Osteoblast (primary cell): ENCODE data around the gene IVNS1ABP. TPM values are rescaled to one million over a fixed set of nuclear protein-coding genes. Genes with fewer than 3 reads are reported as not detected.
A peak's percentile ranks its signal among the peaks of the same experiment; 100 is the strongest.

Experiments
- DNase-seq: peaks from one replicate; pipeline ENCODE4 v3.0.0; 2011; ENCODE audit warnings: low spot score, mixed read lengths; ENCODE audit not compliant: insufficient read length; ENCODE audit errors: missing footprints
- H2AFZ ChIP-seq: 2 replicates; pipeline ENCODE4 v1.6.0; 2011; ENCODE audit warnings: mild to moderate bottlenecking, low read length
- H3K27ac ChIP-seq: 2 replicates; pipeline ENCODE4 v1.5.1; 2011; ENCODE audit warnings: mild to moderate bottlenecking, low read depth, low read length, moderate library complexity
- H3K27me3 ChIP-seq: 2 replicates; pipeline ENCODE4 v1.6.0; 2012; ENCODE audit warnings: mild to moderate bottlenecking, control low read depth, inconsistent platforms, low read length, moderate library complexity; ENCODE audit not compliant: insufficient read depth
- H3K36me3 ChIP-seq: 2 replicates; pipeline ENCODE4 v1.5.1; 2011; ENCODE audit warnings: mild to moderate bottlenecking, low read length, control low read depth, moderate library complexity; ENCODE audit not compliant: insufficient read depth
- H3K4me1 ChIP-seq: 2 replicates; pipeline ENCODE4 v1.5.1; 2011; ENCODE audit warnings: mild to moderate bottlenecking, low read length, control low read depth, moderate library complexity; ENCODE audit not compliant: insufficient read depth
- H3K4me2 ChIP-seq: 2 replicates; pipeline ENCODE4 v1.6.0; 2011; ENCODE audit warnings: mild to moderate bottlenecking, low read length; ENCODE audit not compliant: insufficient read depth
- H3K4me3 ChIP-seq: fragments of 200-600 bp; sonication (generic); 3 replicates; pipeline ENCODE4 v1.5.1; 2012; ENCODE audit warnings: mild to moderate bottlenecking, low read length, inconsistent platforms; ENCODE audit not compliant: insufficient read depth
- H3K79me2 ChIP-seq: 2 replicates; pipeline ENCODE4 v1.6.0; 2012; ENCODE audit warnings: mild to moderate bottlenecking, low read length, control low read depth, inconsistent platforms; ENCODE audit not compliant: insufficient read depth
- H3K9me3 ChIP-seq: 2 replicates; pipeline ENCODE4 v1.5.1; 2011; ENCODE audit warnings: low read depth, low read length, control low read depth
- H4K20me1 ChIP-seq: 2 replicates; pipeline ENCODE4 v1.6.0; 2012; ENCODE audit warnings: mild to moderate bottlenecking, low read length, control low read depth; ENCODE audit not compliant: insufficient read depth
- CTCF ChIP-seq: IDR thresholded peaks from 2 replicates; pipeline ENCODE4 v1.5.1; 2011; ENCODE audit warnings: mild to moderate bottlenecking, low read depth, low read length, moderate library complexity; ENCODE audit errors: extremely low read depth
- total RNA-seq: library from RNA; depleted of rRNA; stranded (reverse); fragments of >200 nt; gene quantifications from 2 replicates; pipeline ENCODE4 v1.2.3, GENCODE V29; 2012

Gene IVNS1ABP
- total RNA-seq, 1 donor, result 94.8 TPM

- Histone ChIP-seq H3K27me3 (no peaks in the 10 kb centered on the region), H3K4me1 (no peaks in the 10 kb centered on the region), H4K20me1 (no peaks in the 10 kb centered on the region), H3K4me3 (no peak overlapping the region), H3K27ac (no peak overlapping the region), H3K79me2 (no peaks in the 10 kb centered on the region), H2AFZ (no peak overlapping the region), H3K9me3 (no peaks in the 10 kb centered on the region), H3K4me2 (no peak overlapping the region), H3K36me3 (no peaks in the 10 kb centered on the region)
- peak; percentile 13 for DNase-seq
- no peak for TF ChIP-seq CTCF
Observed at GRCh38 chr1:185351734-185352466, 34.9 kb upstream of the IVNS1ABP start.

GRCh38 chr1:185350027-185350442 is 33.0 kb upstream of the IVNS1ABP start:
- Histone ChIP-seq H3K4me1 (no peaks in the 10 kb centered on the region), H3K27me3 (no peaks in the 10 kb centered on the region), H3K9me3 (no peaks in the 10 kb centered on the region)

DNA sequence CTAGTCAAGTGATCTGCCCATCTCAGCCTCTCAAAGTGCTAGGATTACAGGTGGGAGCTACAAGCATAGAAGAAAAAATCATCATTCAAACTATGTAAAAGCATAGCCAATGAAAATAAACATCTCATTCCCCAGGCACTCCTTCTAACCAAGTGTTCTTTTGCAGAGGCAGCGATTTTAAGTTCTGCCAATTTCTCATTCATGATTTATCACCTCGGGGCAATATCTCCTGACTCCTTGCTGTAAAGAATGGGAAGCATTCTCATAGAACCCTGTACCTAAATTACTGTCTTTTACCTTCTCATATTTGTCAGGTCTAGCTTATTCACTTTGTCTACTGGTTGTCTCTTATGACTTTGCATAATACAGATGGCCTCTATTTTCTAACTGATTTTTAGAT is 32.5 kb upstream of the IVNS1ABP start:
- Histone ChIP-seq H3K9me3 (no peaks in the 10 kb centered on the region), H3K4me1 (no peaks in the 10 kb centered on the region), H3K79me2 (no peaks in the 10 kb centered on the region), H3K4me2 (no peak overlapping the region), H3K27ac (no peak overlapping the region), H3K36me3 (no peaks in the 10 kb centered on the region), H3K4me3 (no peak overlapping the region), H4K20me1 (no peaks in the 10 kb centered on the region), H3K27me3 (no peaks in the 10 kb centered on the region), H2AFZ (no peak overlapping the region)
- DNase-seq, result no peak
- no peak for TF ChIP-seq CTCF

More at GRCh38 chr1:185350027-185350442, 33.0 kb upstream of the IVNS1ABP start:
- DNase-seq, result no peak
- H3K27ac ChIP-seq, result no peak overlapping the region
- no peak for TF ChIP-seq CTCF
- no peaks in the 10 kb centered on the region for H4K20me1 ChIP-seq
- H2AFZ ChIP-seq, result no peak overlapping the region
- H3K36me3 ChIP-seq, result no peaks in the 10 kb centered on the region
- no peak overlapping the region for H3K4me2 ChIP-seq
- no peak overlapping the region for H3K4me3 ChIP-seq
- H3K79me2 ChIP-seq, result no peaks in the 10 kb centered on the region

- Histone ChIP-seq H3K4me3 (no peak overlapping the region), H4K20me1 (no peaks in the 10 kb centered on the region), H3K36me3 (no peaks in the 10 kb centered on the region), H2AFZ (no peak overlapping the region), H3K27me3 (no peaks in the 10 kb centered on the region), H3K4me1 (no peaks in the 10 kb centered on the region), H3K79me2 (no peaks in the 10 kb centered on the region), H3K4me2 (no peak overlapping the region), H3K9me3 (no peaks in the 10 kb centered on the region), H3K27ac (no peak overlapping the region)
- TF ChIP-seq CTCF, result no peak
- no peak for DNase-seq
Observed at GRCh38 chr1:185348985-185349384, 31.9 kb upstream of the IVNS1ABP start.
